ENCODE measurements around the gene UTRN.
A peak's percentile ranks its signal among the peaks of the same experiment; 100 is the strongest.

The UTRN gene

DNA sequence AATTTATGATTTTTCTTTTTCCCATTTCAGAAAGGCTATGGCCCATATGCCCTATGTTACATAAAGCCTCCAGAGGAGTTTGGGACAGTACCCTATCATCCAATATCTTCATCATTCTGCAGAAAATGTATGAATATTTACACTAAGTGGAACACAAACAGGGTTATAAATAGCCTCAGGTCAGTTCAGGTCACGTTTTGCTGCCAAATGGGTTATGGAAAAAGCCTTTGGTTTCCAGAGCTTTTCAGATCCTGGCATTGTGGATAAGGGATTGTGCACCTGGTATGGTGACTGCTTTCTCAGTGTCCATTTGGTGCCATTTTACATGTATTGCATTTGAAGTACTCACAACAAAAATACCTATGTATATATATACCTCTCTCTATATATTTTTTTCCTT, 29.4 kb downstream of the UTRN start:
- no peak for DNase-seq

DNA sequence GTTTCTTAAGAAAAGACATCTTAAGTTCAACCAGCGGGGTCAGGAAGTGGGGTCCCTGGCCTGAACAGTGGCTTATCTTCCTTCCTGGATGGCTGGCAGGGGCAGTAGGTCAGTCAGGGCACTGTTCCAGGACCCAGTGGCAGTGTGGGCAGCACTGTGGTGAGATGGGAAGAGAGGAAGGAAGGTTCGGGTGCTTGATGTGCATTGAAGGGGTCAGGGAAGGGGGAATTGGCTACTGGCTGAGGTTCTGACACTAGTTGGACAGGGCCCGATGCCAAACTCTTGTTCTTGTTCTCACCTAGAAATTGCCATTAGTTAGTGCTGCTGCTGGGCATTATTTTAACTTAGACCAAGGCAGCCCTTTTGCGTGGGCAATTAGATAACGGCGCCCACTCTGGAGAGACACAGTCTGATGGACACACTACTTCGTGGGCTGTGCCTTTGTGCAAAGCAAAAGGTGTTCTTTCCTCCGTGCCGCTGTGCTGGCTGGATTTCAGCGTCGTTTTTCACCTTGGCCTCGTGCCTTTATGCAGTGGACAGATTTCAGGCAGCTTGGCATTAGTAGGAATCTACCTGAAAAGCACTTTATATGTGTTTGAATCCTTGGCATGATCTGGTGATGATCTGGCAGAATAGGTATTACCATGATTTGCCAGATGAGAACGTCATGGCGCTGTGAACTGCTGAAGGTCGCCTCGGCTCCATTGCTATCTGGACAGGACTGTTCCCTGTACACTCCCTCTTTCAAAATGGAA, 30.3 kb downstream of the UTRN start:
- no peak for DNase-seq

DNA sequence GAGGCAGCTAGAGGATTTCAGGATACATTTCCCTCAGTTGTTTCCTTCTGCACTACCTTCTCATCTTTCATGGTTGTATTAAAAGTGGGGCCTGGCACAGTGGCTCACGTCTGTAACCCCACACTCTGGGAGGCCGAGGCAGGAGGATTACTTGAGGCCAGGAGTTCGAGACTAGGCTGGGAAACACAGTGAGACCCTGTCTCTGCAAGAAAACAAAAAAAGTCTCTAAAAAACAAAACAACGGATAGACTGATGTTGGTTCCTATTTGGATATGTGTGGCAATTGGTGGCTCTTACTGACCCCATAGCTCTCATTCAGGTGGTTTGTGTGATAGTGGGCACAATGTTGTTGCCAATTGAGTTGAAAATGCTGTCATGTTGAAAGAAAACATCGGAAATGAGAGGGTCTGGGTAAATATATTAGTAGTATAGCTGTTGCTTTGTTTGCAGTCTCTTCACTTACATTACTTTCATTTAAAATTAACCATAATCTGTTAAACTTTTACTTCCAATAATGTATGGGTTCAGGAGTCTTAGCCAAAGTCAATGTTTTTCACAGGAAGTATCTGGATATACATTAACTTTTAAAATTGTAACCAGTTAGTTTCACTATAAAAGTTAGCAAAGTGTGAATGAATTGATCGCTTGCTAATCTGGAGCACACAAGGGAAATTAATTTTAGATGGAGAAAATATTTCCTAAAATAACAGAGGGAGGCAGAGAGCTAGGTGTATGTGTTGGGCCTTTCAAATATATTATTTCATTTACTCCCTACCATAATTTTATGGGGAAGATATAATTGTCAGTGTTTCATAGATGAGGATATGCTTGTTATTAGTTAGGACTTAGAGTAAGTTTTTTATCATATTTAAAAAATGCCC, 31.1 kb downstream of the UTRN start:
- DNase-seq: no peak

DNA sequence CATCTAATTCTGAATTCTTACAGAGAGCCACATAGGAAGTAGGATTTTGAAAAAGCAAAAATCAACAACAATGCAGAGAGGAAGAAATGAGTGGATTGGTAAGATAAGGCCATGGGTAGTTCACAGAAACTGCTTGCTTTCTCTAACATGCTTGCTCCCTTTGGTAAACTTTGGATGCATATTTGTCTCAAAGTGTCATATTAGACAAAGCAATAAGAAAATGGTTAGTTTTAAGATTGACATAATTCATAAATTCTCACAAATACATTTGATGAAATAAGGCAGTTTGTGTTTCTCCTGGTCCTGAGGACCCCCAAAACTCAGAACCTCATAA, 31.7 kb downstream of the UTRN start:
- no peak for DNase-seq

DNA sequence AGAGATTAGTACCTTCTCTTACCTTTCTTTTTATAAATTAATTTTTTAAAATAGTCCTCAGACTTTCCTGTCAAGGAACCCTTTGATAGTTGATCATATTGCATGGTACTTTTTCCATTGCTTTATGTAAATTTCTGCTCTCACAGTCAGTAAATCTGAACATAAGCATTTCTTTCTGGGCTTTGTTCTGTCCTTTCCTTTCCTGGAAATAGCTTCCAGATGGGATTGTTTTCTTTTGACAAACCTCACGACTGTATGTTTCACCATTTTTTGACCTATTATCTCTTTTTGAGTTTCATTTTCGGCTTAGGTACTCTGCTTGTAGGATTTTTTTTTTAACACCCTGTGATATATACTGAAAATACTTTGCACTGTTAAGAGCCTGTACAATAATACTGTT, 32.6 kb downstream of the UTRN start:
- DNase-seq: no peak

DNA sequence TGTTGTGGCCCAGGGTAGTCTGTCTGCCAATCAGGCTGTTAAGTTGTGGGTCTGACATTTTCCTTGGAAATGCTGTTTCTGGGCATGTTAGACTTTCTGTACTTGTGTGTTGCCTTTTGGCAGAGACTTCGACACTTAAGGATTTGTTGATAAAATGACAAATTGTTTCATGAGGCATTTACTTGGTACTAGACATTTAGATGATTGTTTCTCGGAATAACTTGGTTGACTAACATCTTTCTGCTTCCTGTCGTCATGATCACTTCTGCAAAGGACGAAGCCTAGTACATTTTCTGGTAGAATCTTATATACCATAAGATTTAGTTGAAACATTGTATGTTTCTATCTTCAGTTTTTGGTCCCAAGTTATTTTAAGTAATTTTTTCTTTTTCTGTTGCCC, 34.1 kb downstream of the UTRN start:
- no peak for DNase-seq

DNA sequence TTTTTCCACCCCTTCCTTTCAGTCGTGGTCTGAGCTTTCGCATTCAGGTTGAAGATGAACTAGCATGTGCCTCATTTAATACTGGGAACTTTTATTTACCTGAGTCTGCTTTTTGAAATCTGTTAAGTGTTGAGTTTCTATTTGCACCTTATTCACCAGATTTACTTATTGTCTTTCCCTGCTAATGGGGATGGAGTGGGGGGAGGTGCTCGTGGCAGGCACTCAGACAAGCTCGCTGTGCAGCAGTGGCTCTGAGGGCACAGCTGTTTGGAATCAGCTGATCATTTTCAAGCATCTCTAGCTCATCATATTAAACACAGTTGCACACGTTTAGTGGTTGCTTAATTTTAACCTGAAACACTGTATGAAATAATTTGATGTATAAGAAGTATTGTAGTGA, 35.6 kb downstream of the UTRN start:
- no peak for DNase-seq

DNA sequence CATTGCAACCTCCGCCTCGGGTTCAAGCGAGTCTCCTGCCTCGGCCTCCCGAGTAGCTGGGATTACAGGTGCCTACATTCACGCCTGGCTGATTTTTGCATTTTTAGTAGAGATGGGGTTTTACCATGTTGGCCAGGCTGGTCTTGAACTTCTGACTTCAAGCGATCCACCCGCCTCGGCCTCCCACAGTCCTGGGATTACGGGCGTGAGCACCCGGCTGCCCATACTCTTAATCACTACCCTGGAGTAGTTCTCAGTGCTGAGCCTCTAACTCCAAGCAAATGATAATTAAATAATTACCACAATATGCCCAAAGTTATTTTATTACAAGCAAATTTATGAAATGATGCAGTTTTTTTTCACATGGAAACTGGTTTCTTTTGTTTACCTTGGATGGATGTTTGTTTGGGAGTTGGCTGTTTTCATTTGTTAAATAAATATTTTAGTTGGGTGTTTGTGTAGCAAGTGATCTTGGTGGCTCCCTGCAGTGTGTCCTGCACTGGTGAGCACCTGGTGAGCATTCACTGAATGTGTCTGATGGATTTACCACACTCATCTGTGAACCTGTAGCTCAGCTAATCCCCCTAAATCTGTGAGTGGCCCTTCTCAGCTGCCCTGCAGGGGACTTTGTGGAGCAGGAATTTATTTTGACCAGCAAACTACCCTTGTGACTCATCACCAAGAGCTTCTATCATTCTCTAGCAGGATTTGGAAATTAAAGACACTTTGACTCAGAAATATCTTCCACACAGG, 36.9 kb downstream of the UTRN start:
- peak; percentile 51 for DNase-seq

DNA sequence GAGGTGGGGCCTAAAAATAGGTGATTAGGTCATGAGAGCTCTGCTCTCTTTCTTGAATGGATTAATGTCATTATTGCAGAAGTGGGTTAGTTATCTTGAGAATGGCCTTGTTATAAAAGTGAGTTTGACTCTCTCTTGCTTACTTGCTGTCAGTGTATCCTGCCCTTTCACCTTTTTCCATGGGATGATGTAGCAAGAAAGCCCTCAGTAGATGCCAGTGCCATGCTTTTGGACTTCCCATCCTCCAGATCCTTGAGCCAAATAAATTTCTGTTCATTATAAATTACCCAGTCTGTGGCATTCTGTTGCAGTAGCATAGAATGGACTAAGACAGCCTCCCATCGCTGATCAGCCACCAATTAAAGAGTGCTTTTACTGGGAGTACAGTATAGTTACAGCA, 40.1 kb downstream of the UTRN start:
- no peak for DNase-seq

DNA sequence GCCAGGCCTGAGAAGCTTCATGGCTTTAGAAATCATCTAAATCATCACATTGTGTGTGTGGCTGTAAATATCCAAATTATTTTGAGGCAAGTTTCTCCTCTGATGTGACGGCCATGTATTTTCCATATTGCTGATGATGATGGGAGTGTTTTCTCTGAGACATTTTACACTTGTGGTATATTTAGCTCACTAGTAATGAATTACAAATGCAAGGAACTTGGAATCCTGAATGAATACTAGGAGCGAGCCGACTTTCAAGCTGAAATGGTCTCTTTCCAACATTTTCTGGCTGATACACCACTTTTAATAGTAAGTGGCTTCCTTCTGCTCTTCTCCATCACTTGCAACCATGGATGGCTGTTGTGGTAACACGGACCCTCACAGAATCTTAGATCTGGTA, 41.3 kb downstream of the UTRN start:
- no peak for DNase-seq

DNA sequence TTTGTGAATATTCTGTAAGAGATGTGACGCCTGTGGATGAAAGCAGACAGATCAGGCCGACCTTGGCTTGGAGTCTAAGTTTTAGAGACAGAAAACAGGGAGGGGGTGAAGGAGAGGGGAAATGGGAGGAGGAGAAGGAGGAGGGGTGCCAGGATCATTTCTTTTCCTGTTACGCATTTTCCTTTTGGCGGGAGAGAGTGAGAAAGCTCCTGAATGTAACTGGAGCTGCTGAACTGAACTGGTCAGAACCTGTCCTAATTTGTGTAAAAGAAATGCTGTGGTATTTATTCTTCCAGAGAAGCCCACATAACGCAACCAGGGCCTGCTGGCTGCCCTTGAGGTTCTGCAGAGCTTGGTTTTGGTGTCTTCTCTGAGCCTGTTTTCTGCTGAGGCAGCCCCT, 41.9 kb downstream of the UTRN start:
- DNase-seq: no peak

DNA sequence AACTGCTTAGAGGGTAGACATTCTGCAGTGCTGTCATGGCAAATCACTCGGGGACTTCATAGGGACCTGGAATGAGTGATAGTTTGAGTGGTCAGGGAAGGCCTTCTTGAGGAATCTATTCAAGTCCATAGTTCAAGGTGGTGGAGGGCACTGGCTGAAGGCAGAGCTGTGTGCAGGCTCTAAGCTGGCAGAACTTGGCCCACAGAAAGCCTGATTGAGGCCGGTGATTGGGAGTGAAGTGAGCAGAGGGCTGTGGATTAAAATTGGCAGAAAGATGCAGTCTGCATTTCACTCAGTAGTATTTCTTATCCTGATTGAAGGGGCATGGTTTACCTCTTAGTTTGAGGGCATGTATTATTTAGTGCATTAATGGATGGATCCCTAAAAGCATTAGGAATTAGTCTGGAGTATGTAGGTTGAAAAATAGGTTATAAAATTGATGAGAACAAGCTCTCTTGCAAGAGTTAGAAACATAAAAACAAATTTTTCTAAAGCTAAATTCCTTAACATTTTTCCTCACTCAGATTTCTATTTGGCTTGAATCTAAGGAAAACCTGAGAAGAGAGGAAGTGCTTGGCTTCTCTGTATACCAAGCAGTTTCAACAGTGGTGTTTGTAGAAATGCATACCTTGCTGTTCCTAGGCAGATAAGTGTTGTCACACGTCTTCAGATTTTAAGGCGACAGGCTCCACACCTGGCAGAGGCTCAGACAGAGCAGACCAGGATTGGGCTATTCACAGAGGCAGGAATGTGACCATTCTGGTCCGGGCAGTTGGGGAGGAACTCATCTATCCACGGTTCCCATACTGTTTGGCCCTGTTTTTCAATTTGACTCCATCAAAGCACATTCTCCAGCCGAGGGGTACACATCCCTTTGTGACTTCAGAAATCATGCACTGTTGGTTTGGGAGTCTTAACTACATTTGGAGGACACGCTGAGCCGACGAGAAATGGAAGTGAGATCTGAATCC, 45.2 kb downstream of the UTRN start:
- no peak for DNase-seq

DNA sequence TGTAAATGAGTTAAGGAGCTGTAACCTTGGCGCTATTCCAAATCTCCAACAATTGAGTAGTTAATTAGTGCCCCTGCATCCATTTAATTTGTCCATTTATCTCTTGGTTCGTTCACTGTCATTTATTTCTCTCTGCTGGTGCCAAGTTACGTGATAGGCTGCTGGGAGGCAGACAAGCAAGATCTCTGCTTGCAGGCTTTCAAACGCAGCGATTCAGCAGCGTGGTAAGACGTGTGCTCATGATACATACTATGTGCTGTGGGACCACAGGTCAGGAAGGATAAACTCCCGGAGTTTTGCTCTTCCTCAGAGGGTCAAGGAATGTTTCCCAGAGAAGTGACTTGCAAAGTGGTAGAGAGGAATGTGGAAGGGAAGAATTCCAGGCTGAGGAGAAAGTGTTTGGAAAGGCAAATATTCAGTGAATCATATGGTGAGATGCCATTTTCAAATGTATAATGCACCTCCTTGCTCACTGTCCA, 46.4 kb downstream of the UTRN start:
- DNase-seq: peak; percentile 17

DNA sequence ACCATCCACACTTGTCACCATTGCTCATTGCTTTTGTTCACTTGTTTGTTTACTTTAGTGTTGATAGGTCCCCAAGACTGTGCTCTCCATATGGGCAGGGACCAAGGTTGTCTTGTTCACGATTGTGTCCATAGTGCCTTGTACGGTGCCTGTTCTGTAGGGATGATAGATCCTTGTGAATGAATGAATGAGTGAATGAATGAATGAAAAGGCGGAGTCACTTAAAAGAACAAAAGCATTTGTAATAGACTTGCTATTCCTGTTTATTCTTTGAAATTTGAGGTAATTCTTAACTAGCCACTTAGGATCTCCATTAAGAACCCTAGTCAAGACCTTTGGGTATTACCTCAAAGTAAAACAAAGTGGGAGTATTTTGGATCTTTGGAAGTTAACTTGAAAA, 47.0 kb downstream of the UTRN start:
- DNase-seq: no peak

DNA sequence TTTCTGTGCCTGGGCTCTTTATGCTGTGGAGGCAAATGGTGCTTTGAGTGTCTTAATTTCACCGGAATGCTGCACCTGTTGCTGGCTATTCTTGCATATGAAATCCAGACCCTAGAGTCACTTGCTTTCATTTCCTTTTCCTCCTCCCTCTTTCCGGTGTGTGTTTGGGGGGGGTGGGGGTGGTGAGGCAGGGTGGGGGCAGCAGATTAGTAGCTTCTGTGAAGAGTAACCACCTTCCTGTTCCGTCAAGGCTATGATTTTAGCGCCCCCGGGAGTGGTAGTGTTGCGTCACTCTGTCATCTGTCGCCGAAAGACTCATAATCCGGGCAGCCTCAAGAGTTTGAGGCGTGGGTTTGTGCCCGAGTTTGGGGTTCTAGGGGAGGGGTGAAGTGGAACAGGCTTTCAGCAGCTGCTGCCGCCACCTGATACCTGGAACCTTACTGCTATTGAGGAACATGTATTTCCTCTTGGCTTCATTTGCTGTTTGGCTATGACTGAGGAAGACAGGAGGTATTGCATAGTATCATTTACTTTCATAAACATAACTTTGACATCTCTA, 49.1 kb downstream of the UTRN start:
- peak; percentile 32 for DNase-seq
